Measurements from ENCODE around the gene URM1.

The URM1 gene

GRCh38 chr9:128339761-128340690 is 31.1 kb upstream of the URM1 start, which contains the start of gene SLC27A4:
TSS of gene SLC27A4 (plus strand) at chr9:128340527. CDS start at chr9:128343133, 2,606 bp downstream.
- FAIRE-seq: no peak
- TF ChIP-seq POLR2A (IDR thresholded peaks at IDR 0.05; ENCODE audit: low read depth, low read length): peak; percentile 78
- peak; percentile 96 for DNase-seq (ENCODE audit: insufficient read length, low spot score)

- DNase-seq (ENCODE audit: insufficient read length, low spot score): no peak
- no peak for FAIRE-seq
- TF ChIP-seq POLR2A (IDR thresholded peaks at IDR 0.05; ENCODE audit: low read depth, low read length): no peak
These were observed 30.3 kb upstream of the URM1 start for GRCh38 chr9:128340691-128341434.

GRCh38 chr9:128341435-128341849 is 29.7 kb upstream of the URM1 start:
- TF ChIP-seq POLR2A (IDR thresholded peaks at IDR 0.05; ENCODE audit: low read depth, low read length): no peak
- FAIRE-seq (no peak), DNase-seq (ENCODE audit: insufficient read length, low spot score) (peak; percentile 92)

GRCh38 chr9:128342971-128343680 is 28.0 kb upstream of the URM1 start:
- no peak for FAIRE-seq
- no peak for DNase-seq (ENCODE audit: insufficient read length, low spot score)
- TF ChIP-seq POLR2A (IDR thresholded peaks at IDR 0.05; ENCODE audit: low read depth, low read length): no peak

GRCh38 chr9:128343855-128344254 is 27.3 kb upstream of the URM1 start:
- FAIRE-seq: no peak
- no peak for DNase-seq (ENCODE audit: insufficient read length, low spot score)
- TF ChIP-seq POLR2A (IDR thresholded peaks at IDR 0.05; ENCODE audit: low read depth, low read length): no peak

GRCh38 chr9:128344931-128345605 is 26.1 kb upstream of the URM1 start:
- no peak for FAIRE-seq
- TF ChIP-seq POLR2A (IDR thresholded peaks at IDR 0.05; ENCODE audit: low read depth, low read length): no peak
- no peak for DNase-seq (ENCODE audit: insufficient read length, low spot score)

GRCh38 chr9:128349125-128349524 is 22.0 kb upstream of the URM1 start:
- DNase-seq (ENCODE audit: insufficient read length, low spot score) (no peak), FAIRE-seq (no peak)
- TF ChIP-seq POLR2A (IDR thresholded peaks at IDR 0.05; ENCODE audit: low read depth, low read length): no peak

GRCh38 chr9:128349772-128350171 is 21.4 kb upstream of the URM1 start:
- DNase-seq (ENCODE audit: insufficient read length, low spot score): no peak
- TF ChIP-seq POLR2A (IDR thresholded peaks at IDR 0.05; ENCODE audit: low read depth, low read length): no peak
- FAIRE-seq: no peak

GRCh38 chr9:128355451-128355850 is 15.7 kb upstream of the URM1 start:
- DNase-seq (ENCODE audit: insufficient read length, low spot score) (no peak), FAIRE-seq (no peak)
- no peak for TF ChIP-seq POLR2A (IDR thresholded peaks at IDR 0.05; ENCODE audit: low read depth, low read length)

GRCh38 chr9:128358090-128358489 is 13.1 kb upstream of the URM1 start:
- no peak for TF ChIP-seq POLR2A (IDR thresholded peaks at IDR 0.05; ENCODE audit: low read depth, low read length)
- FAIRE-seq (no peak), DNase-seq (ENCODE audit: insufficient read length, low spot score) (no peak)

GRCh38 chr9:128358861-128359260 is 12.3 kb upstream of the URM1 start:
- FAIRE-seq (no peak), DNase-seq (ENCODE audit: insufficient read length, low spot score) (no peak)
- TF ChIP-seq POLR2A (IDR thresholded peaks at IDR 0.05; ENCODE audit: low read depth, low read length): no peak

GRCh38 chr9:128360826-128361225 is 10.3 kb upstream of the URM1 start:
- no peak for TF ChIP-seq POLR2A (IDR thresholded peaks at IDR 0.05; ENCODE audit: low read depth, low read length)
- no peak for DNase-seq (ENCODE audit: insufficient read length, low spot score)
- no peak for FAIRE-seq

GRCh38 chr9:128361296-128361985 is 9.7 kb upstream of the URM1 start:
- TF ChIP-seq POLR2A (IDR thresholded peaks at IDR 0.05; ENCODE audit: low read depth, low read length): no peak
- FAIRE-seq: no peak

More at GRCh38 chr9:128361296-128361985, 9.7 kb upstream of the URM1 start:
- DNase-seq (ENCODE audit: insufficient read length, low spot score): no peak
